T-cell (primary cell): Measurements from ENCODE around the gene CDC42BPA. TPM values are rescaled to one million over a fixed set of nuclear protein-coding genes. Genes with fewer than 3 reads are reported as not detected.

Source experiments
- ATAC-seq, 4 experiments: fragments of 200-7000 bp in 3 of 4; fragments of 150-1000 bp in 1 of 4; cut with Tn5 transposase; replicated peaks in 1 of 4; 1 replicate in 3 of 4; 2 replicates in 1 of 4; pipeline ENCODE4 v1.10.0; 2021; ENCODE audit warnings: moderate library complexity in 3 of 4, mild to moderate bottlenecking in 2 of 4, moderate number of reproducible peaks in 1 of 4
- CTCF ChIA-PET, 2 donors: fragments of 300-600 bp; sonication (Branson Sonifier 250); formaldehyde crosslinking; loops; one replicate each; lab custom pipeline; 2022; ENCODE audit warnings: antibody characterized with exemption in 2 of 2; lab: Charles Lee
- POLR2A ChIA-PET, 2 donors: fragments of 300-600 bp; sonication (Branson Sonifier 250); formaldehyde crosslinking; loops; one replicate each; lab custom pipeline; 2022; ENCODE audit warnings: antibody characterized with exemption in 2 of 2; lab: Charles Lee
- DNase-seq, 35 experiments: peaks; one replicate each; pipeline versions ENCODE4 v3.0.0 to v3.0.0-alpha.2; 2013 to 2023
- H3K27ac ChIP-seq: one replicate; pipeline ENCODE4 v1.5.1; 2013; ENCODE audit warnings: low read length
- H3K27me3 ChIP-seq, 2 experiments: replicated peaks in 1 of 2; 1 replicate in 1 of 2; 2 replicates in 1 of 2; pipeline versions ENCODE4 v1.6.1 to v1.7.0; 2013; ENCODE audit warnings: low read length in 1 of 2, mixed read lengths in 1 of 2; ENCODE audit not compliant: control insufficient read depth in 2 of 2, insufficient read depth in 2 of 2; ENCODE audit errors: extremely low read depth in 1 of 2
- H3K36me3 ChIP-seq, 2 donors: 1 replicate in 1 of 2; 2 replicates in 1 of 2; pipeline versions ENCODE4 v1.6.1 to v1.7.0; 2013; ENCODE audit warnings: low read length in 1 of 2; ENCODE audit not compliant: control insufficient read depth in 2 of 2, insufficient read depth in 1 of 2; ENCODE audit errors: extremely low read depth in 1 of 2
- H3K4me1 ChIP-seq, 2 experiments: 1 replicate in 1 of 2; 2 replicates in 1 of 2; pipeline versions ENCODE4 v1.6.1 to v1.7.0; 2013; ENCODE audit warnings: low read length in 2 of 2, mixed read lengths in 1 of 2; ENCODE audit not compliant: insufficient read depth in 2 of 2, control insufficient read depth in 1 of 2; ENCODE audit errors: extremely low read depth in 1 of 2
- H3K4me3 ChIP-seq, 2 donors: 1 replicate in 1 of 2; 2 replicates in 1 of 2; pipeline versions ENCODE4 v1.5.1 to v1.7.0; 2013; ENCODE audit warnings: mild to moderate bottlenecking in 2 of 2, low read length in 1 of 2, moderate library complexity in 1 of 2; ENCODE audit not compliant: control insufficient read depth in 1 of 2; ENCODE audit errors: extremely low read depth in 1 of 2
- H3K9me3 ChIP-seq: 2 replicates; pipeline ENCODE4 v1.7.0; 2013
- H3K27ac Mint-ChIP-seq, 2 donors: one replicate each; pipeline ENCODE4 v1.8.0; 2020 to 2021; ENCODE audit warnings: mild to moderate bottlenecking in 2 of 2, mixed read lengths in 2 of 2
- H3K27me3 Mint-ChIP-seq, 2 donors: one replicate each; pipeline ENCODE4 v1.8.0; 2021 to 2022; ENCODE audit warnings: mixed read lengths in 2 of 2
- H3K36me3 Mint-ChIP-seq: one replicate; pipeline ENCODE4 v1.8.0; 2021; ENCODE audit warnings: mixed read lengths
- H3K4me1 Mint-ChIP-seq, 3 donors: one replicate each; pipeline ENCODE4 v1.8.0; 2020 to 2022; ENCODE audit warnings: mixed read lengths in 3 of 3, mild to moderate bottlenecking in 1 of 3
- H3K4me3 Mint-ChIP-seq, 3 donors: one replicate each; pipeline ENCODE4 v1.8.0; 2020 to 2022; ENCODE audit warnings: mild to moderate bottlenecking in 3 of 3, mixed read lengths in 3 of 3, moderate library complexity in 3 of 3
- H3K9me3 Mint-ChIP-seq, 3 donors: one replicate each; pipeline ENCODE4 v1.8.0; 2020 to 2022; ENCODE audit warnings: mixed read lengths in 3 of 3
- WGBS: methylation state at CpG from one replicate; pipeline ENCODE4 v1.1.5; 2013; ENCODE audit warnings: missing lambda C conversion rate; ENCODE audit not compliant: insufficient coverage; 5-methylcytosine and 5-hydroxymethylcytosine counted together
- total RNA-seq, 35 experiments: library from RNA in 6 of 35; stranded (reverse) in 6 of 35; fragments of 120-200 nt in 1 of 35; gene quantifications; one replicate each; pipeline versions ENCODE4 v1.2.1 to v1.2.4 and lab custom pipeline; 2013 to 2026

The CDC42BPA gene
- total RNA-seq, 5 donors from 2014 or later (not counting 1 experiment from before 2014, with no cell fraction given) = 0.33 to 1.6 (median 0.86) TPM

- no peak for ATAC-seq
- Histone ChIP-seq H3K4me1 (no peaks in the 10 kb centered on the region), H3K4me3 (no peak overlapping the region), H3K27ac (no peak overlapping the region), H3K36me3 (no peaks in the 10 kb centered on the region), H3K27me3 (peaks cover 0 to 3% of the 10 kb centered on the region in 2 experiments), H3K9me3 (no peaks in the 10 kb centered on the region)
- Mint-ChIP-seq H3K27me3 (peaks cover 22 to 23% of the 10 kb centered on the region in 2 donors), H3K4me1 (no peaks in the 10 kb centered on the region), H3K36me3 (no peaks in the 10 kb centered on the region), H3K4me3 (no peak overlapping the region), H3K9me3 (no peaks in the 10 kb centered on the region), H3K27ac (no peak overlapping the region)
- ChIA-PET CTCF (no interaction called here), POLR2A (no interaction called here)
- WGBS = no CpG with 5 or more reads among the region's 1 CpG
- no peak for DNase-seq
Observed at GRCh38 chr1:227166559-227166958, 151.7 kb downstream of the CDC42BPA start.

- no peak for DNase-seq
- ATAC-seq = no peak
- Histone ChIP-seq H3K4me1 (no peaks in the 10 kb centered on the region), H3K27ac (no peak overlapping the region), H3K4me3 (no peak overlapping the region), H3K27me3 (no peaks in the 10 kb centered on the region), H3K9me3 (no peaks in the 10 kb centered on the region), H3K36me3 (no peaks in the 10 kb centered on the region)
- no CpG with 5 or more reads among the region's 2 CpGs for WGBS
- Mint-ChIP-seq H3K27me3 (peaks cover 0 to 9% of the 10 kb centered on the region in 2 donors), H3K4me3 (no peak overlapping the region), H3K9me3 (no peaks in the 10 kb centered on the region), H3K4me1 (no peaks in the 10 kb centered on the region), H3K27ac (no peak overlapping the region), H3K36me3 (no peaks in the 10 kb centered on the region)
- POLR2A ChIA-PET = no interaction called here
- CTCF ChIA-PET = interaction anchor here in 1 of 2 donors (0.7 kb wide), 1 partner anchor 284 kb away, joined by 5 read pairs; no protein-coding TSS in a partner anchor
Observed at GRCh38 chr1:227161470-227161869, 156.8 kb downstream of the CDC42BPA start.

GRCh38 chr1:227156520-227156919, 161.8 kb downstream of the CDC42BPA start:
- Mint-ChIP-seq H3K27me3 (peaks cover 0 to 1% of the 10 kb centered on the region in 2 donors), H3K9me3 (no peaks in the 10 kb centered on the region), H3K27ac (no peak overlapping the region), H3K36me3 (no peaks in the 10 kb centered on the region), H3K4me1 (no peaks in the 10 kb centered on the region), H3K4me3 (no peak overlapping the region)
- H3K27me3 ChIP-seq = no peaks in the 10 kb centered on the region
- no peaks in the 10 kb centered on the region for H3K9me3 ChIP-seq
- H3K27ac ChIP-seq = no peak overlapping the region
- no peaks in the 10 kb centered on the region for H3K36me3 ChIP-seq
- H3K4me1 ChIP-seq = no peaks in the 10 kb centered on the region
- DNase-seq = no peak
- CTCF ChIA-PET = no interaction called here
- ATAC-seq = no peak
- POLR2A ChIA-PET = no interaction called here
- H3K4me3 ChIP-seq = no peak overlapping the region
- 93% methylated on average over 3 of the region's 3 CpGs for WGBS

- Mint-ChIP-seq H3K27me3 (peaks cover 0 to 1% of the 10 kb centered on the region in 2 donors), H3K27ac (no peak overlapping the region), H3K36me3 (no peaks in the 10 kb centered on the region), H3K9me3 (no peaks in the 10 kb centered on the region), H3K4me1 (no peaks in the 10 kb centered on the region), H3K4me3 (no peak overlapping the region)
- H3K27ac ChIP-seq = no peak overlapping the region
- no peaks in the 10 kb centered on the region for H3K36me3 ChIP-seq
- no peaks in the 10 kb centered on the region for H3K4me1 ChIP-seq
- no peaks in the 10 kb centered on the region for H3K27me3 ChIP-seq
- ChIA-PET CTCF (no interaction called here), POLR2A (no interaction called here)
- no peak overlapping the region for H3K4me3 ChIP-seq
- WGBS = no CpG with 5 or more reads among the region's 4 CpGs
- ATAC-seq (no peak), DNase-seq (no peak)
- no peaks in the 10 kb centered on the region for H3K9me3 ChIP-seq
Observed at GRCh38 chr1:227155688-227156087, 162.6 kb downstream of the CDC42BPA start.

GRCh38 chr1:227155004-227155403, 163.3 kb downstream of the CDC42BPA start:
- Mint-ChIP-seq H3K4me3 (no peak overlapping the region), H3K4me1 (no peaks in the 10 kb centered on the region), H3K27ac (no peak overlapping the region), H3K36me3 (no peaks in the 10 kb centered on the region), H3K9me3 (no peaks in the 10 kb centered on the region), H3K27me3 (peaks cover 1 to 4% of the 10 kb centered on the region in 2 donors)
- CTCF ChIA-PET = no interaction called here
- H3K4me1 ChIP-seq = no peaks in the 10 kb centered on the region
- ATAC-seq (no peak), DNase-seq (no peak)
- no peak overlapping the region for H3K27ac ChIP-seq
- POLR2A ChIA-PET = no interaction called here
- no peak overlapping the region for H3K4me3 ChIP-seq
- no peaks in the 10 kb centered on the region for H3K27me3 ChIP-seq
- H3K36me3 ChIP-seq = no peaks in the 10 kb centered on the region
- no peaks in the 10 kb centered on the region for H3K9me3 ChIP-seq
- WGBS = no CpG with 5 or more reads among the region's 2 CpGs

- CTCF ChIA-PET = no interaction called here
Observed at GRCh38 chr1:227152525-227152924, 165.8 kb downstream of the CDC42BPA start.

GRCh38 chr1:227140376-227140775, 177.9 kb downstream of the CDC42BPA start:
- H3K4me3 ChIP-seq = no peak overlapping the region
- DNase-seq (no peak), ATAC-seq (no peak)
- WGBS = 80% methylated on average over 1 of the region's 1 CpG
- no peaks in the 10 kb centered on the region for H3K36me3 Mint-ChIP-seq
- H3K4me1 ChIP-seq = no peaks in the 10 kb centered on the region
- no peak overlapping the region for H3K27ac ChIP-seq
- H3K4me1 Mint-ChIP-seq = no peaks in the 10 kb centered on the region
- no peak overlapping the region for H3K4me3 Mint-ChIP-seq
- no peak overlapping the region for H3K27ac Mint-ChIP-seq
- no peaks in the 10 kb centered on the region for H3K9me3 ChIP-seq
- peaks cover 0 to 3% of the 10 kb centered on the region in 2 donors for H3K27me3 Mint-ChIP-seq
- ChIA-PET CTCF (no interaction called here), POLR2A (no interaction called here)
- peaks cover 0 to 4% of the 10 kb centered on the region in 2 experiments for H3K27me3 ChIP-seq
- no peaks in the 10 kb centered on the region for H3K36me3 ChIP-seq
- no peaks in the 10 kb centered on the region for H3K9me3 Mint-ChIP-seq

More at GRCh38 chr1:227152525-227152924, 165.8 kb downstream of the CDC42BPA start:
- POLR2A ChIA-PET = no interaction called here
- Mint-ChIP-seq H3K36me3 (no peaks in the 10 kb centered on the region), H3K9me3 (no peaks in the 10 kb centered on the region), H3K4me1 (no peaks in the 10 kb centered on the region), H3K4me3 (no peak overlapping the region), H3K27me3 (peaks cover 4 to 8% of the 10 kb centered on the region in 2 donors), H3K27ac (no peak overlapping the region)
- H3K4me1 ChIP-seq = no peaks in the 10 kb centered on the region
- no peak for ATAC-seq
- H3K27me3 ChIP-seq = no peaks in the 10 kb centered on the region
- no peaks in the 10 kb centered on the region for H3K9me3 ChIP-seq
- no peak overlapping the region for H3K27ac ChIP-seq
- no peak overlapping the region for H3K4me3 ChIP-seq
- DNase-seq = no peak
- no CpG with 5 or more reads among the region's 2 CpGs for WGBS
- H3K36me3 ChIP-seq = no peaks in the 10 kb centered on the region
